Left ventricle myocardium inferior (tissue), 1 donor: ENCODE measurements around the gene ABCG8. TPM values are rescaled to one million over a fixed set of nuclear protein-coding genes. Genes with fewer than 3 reads are reported as not detected.

Experiments
- DNase-seq: peaks from one replicate; pipeline ENCODE4 v3.0.0-alpha.2; 2020
- H3K27ac ChIP-seq: fragments of 200-600 bp; replicated peaks from 2 replicates; pipeline ENCODE4 v1.8.0; 2021
- H3K27me3 ChIP-seq: fragments of 200-600 bp; 2 replicates; pipeline ENCODE4 v1.8.0; 2021; ENCODE audit warnings: low read depth
- H3K36me3 ChIP-seq: fragments of 200-600 bp; 2 replicates; pipeline ENCODE4 v1.8.0; 2021
- H3K4me1 ChIP-seq: fragments of 200-600 bp; 2 replicates; pipeline ENCODE4 v1.8.0; 2021
- H3K4me3 ChIP-seq: fragments of 200-600 bp; 2 replicates; pipeline ENCODE4 v1.8.0; 2021; ENCODE audit warnings: mild to moderate bottlenecking, moderate library complexity
- H3K9me3 ChIP-seq: fragments of 200-600 bp; replicated peaks from 2 replicates; pipeline ENCODE4 v1.8.0; 2021
- intact Hi-C: fragments of 100-400 bp; cut with micrococcal nuclease; formaldehyde crosslinking; loops from one replicate; pipeline ENCODE4 v1.11.0; 2022
- total RNA-seq: library from RNA; stranded (reverse); fragmentation: NEBNext Ultra II Directional; extraction: Animal tissue kit (Norgen Biotek cat#: 25700); gene quantifications from one replicate; pipeline ENCODE4 v1.2.1, GENCODE V29; 2021
- TF ChIP-seq, protein P1 (sequence below): fragments of 200-600 bp; IDR thresholded peaks from 2 replicates; pipeline ENCODE4 v1.8.0; 2021; ENCODE audit warnings: antibody characterized with exemption, mild to moderate bottlenecking, borderline replicate concordance
- donor health status: DM: no; HTN: yes; CAD: no; lungs with severe emphysema.

The ABCG8 gene
- total RNA-seq, 1 donor from 2014 or later, result not detected

DNA sequence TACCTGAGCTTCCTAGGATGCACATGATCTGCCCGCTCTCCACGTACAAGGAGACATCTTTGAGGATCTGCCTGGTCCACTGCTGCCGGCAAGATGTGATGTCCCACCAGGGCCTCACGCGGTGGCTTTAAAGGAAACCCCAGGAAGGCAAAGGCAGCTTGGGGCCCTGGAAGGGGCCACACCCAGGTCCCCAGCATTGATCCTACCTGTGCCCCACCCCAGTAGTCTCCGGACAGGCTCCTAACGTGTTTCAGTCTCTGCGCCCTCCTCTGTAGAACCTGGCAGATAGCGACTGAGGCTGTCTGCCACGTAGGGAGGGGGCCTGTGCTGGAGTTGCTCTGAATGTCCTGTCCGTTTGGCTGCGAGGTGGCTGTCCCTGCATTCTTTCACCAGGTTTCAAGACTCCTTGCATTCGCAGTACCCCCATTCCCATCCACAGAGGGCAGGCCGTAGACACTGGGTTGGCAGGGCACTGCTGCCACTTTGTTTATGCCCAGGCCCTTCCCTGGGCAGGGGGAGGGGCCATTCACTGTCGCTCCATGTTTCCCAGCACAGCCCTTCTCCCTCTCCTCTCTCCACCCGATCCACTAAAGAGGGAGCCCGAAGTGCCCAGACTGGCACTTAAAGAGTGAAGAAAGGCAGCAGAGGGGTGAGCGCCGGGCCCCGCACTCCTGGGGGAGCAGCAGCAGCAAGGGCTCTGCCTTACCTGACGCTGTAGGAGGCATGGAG lies 776 bp upstream of the ABCG8 start:
- H3K36me3 ChIP-seq, result no peaks in the 10 kb centered on the region
- H3K4me3 ChIP-seq, result no peak overlapping the region
- H3K9me3 ChIP-seq, result no peaks in the 10 kb centered on the region
- H3K27ac ChIP-seq, result no peak overlapping the region
- peaks cover 50% of the 10 kb centered on the region for H3K27me3 ChIP-seq
- no peak for DNase-seq
- TF ChIP-seq, protein P1, sequence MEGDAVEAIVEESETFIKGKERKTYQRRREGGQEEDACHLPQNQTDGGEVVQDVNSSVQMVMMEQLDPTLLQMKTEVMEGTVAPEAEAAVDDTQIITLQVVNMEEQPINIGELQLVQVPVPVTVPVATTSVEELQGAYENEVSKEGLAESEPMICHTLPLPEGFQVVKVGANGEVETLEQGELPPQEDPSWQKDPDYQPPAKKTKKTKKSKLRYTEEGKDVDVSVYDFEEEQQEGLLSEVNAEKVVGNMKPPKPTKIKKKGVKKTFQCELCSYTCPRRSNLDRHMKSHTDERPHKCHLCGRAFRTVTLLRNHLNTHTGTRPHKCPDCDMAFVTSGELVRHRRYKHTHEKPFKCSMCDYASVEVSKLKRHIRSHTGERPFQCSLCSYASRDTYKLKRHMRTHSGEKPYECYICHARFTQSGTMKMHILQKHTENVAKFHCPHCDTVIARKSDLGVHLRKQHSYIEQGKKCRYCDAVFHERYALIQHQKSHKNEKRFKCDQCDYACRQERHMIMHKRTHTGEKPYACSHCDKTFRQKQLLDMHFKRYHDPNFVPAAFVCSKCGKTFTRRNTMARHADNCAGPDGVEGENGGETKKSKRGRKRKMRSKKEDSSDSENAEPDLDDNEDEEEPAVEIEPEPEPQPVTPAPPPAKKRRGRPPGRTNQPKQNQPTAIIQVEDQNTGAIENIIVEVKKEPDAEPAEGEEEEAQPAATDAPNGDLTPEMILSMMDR, result no peak
- intact Hi-C loops, result no loop called here
- H3K4me1 ChIP-seq, result no peaks in the 10 kb centered on the region

DNA sequence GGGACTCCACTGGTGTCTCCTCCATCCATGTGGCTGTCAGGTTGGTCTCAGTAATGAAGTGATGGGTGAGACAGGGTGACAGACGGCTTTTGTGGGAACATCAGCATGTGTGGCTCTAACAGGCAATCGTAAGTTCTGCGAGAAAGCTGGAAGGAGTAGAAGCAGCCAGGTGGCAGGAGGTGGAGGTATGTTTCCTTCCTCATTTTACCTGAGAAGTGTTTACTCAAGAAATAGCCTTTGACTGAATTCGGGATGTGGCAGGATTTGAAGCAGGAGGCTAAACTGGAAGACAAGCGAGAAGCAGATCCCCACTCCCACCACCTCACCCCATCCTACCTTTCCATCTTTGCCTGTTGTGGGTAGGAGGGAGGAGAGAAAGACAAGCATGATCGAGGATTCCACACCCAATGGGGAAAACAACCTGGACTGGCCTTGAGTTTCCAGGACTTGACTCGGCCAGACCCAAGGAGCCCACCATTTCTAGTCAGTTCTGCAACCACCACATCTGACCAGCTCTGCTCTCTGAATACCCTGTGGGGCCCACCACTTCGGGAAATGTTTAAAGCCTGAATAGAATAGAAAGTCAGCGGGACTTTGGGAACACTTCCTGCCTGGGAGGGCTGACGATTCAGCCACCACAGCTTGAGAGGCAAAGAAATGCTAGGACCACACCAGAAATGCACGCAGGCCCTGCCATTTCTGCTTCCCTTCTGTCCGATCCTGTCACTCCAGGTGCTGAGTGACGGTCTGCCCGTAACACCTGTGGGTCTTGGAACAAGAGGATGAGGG lies 1.2 kb downstream of the ABCG8 start:
- intact Hi-C loops, result no loop called here
- Histone ChIP-seq H3K36me3 (no peaks in the 10 kb centered on the region), H3K27me3 (peaks cover 56% of the 10 kb centered on the region), H3K4me3 (no peak overlapping the region), H3K9me3 (no peaks in the 10 kb centered on the region), H3K27ac (no peak overlapping the region), H3K4me1 (no peaks in the 10 kb centered on the region)
- TF ChIP-seq, protein P1, result no peak
- no peak for DNase-seq

DNA sequence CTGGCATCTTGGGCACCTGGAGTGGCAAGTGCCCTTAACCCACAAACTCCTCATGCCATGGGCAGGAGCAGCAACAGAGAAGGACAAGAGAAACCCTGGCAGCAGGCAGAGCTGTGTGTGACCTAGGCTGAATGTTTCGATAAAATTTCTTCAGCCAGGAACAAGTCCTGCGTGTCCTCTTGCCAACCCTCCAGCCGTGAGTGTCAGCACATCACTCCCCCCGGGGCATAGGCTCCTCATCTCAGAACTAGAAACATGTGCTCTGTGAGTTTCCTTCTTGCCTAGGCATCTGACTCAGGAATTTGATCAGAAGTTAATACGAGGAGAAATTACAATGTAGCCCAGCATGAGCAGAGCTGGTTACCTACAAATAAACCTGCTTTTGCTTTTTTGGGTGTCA lies 2.2 kb downstream of the ABCG8 start:
- no peak for DNase-seq
- H3K4me3 ChIP-seq, result no peak overlapping the region
- no peaks in the 10 kb centered on the region for H3K36me3 ChIP-seq
- H3K4me1 ChIP-seq, result no peaks in the 10 kb centered on the region
- H3K27me3 ChIP-seq, result peaks cover 56% of the 10 kb centered on the region
- intact Hi-C loops, result no loop called here
- no peaks in the 10 kb centered on the region for H3K9me3 ChIP-seq
- TF ChIP-seq, protein P1, result no peak
- no peak overlapping the region for H3K27ac ChIP-seq

DNA sequence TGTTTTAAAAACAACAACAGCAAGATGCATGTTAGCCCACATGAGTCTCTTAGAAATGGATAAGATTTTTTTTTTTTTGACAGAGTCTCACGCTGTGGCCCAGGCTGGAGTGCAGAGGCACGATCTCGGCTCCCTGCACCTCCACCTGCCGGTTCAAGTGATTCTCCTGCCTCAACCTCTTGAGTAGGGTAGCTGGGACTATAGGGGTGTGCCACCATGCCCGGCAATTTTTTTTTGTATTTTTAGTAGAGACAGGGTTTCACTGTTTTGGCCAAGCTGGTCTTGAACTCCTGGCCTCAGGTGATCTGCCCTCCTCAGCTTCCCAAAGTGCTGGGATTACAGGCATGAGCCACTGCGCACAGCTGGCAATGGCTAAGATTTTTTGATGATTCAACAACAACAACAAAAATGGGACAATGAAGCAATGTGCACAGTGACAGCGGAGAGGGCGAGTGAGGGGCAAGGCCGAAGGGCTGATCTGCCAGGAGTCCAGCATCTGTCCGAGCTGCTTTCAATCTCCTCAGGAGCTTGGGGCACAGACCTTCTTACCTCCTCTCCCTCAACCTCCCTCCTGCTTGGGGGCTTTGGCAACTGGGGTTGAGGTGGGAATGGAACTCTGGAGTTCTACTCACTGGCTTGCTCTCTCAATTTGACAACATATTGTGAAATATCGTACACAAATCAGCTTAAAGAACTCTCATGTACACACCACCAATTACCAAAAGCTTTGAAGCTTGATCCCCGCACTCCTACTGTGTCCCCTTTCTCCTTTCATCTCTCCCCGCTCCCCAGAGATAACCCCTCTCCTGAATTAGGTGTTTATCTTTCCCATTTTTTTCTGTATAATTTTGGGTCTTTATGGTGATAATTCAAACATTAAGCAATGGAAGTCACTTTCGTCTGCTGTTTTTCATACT lies 3.4 kb downstream of the ABCG8 start:
- H3K4me3 ChIP-seq, result no peak overlapping the region
- no peak for DNase-seq
- H3K4me1 ChIP-seq, result no peaks in the 10 kb centered on the region
- TF ChIP-seq, protein P1, result no peak
- H3K36me3 ChIP-seq, result no peaks in the 10 kb centered on the region
- intact Hi-C loops, result no loop called here
- H3K27me3 ChIP-seq, result peaks cover 53% of the 10 kb centered on the region
- no peak overlapping the region for H3K27ac ChIP-seq
- no peaks in the 10 kb centered on the region for H3K9me3 ChIP-seq

DNA sequence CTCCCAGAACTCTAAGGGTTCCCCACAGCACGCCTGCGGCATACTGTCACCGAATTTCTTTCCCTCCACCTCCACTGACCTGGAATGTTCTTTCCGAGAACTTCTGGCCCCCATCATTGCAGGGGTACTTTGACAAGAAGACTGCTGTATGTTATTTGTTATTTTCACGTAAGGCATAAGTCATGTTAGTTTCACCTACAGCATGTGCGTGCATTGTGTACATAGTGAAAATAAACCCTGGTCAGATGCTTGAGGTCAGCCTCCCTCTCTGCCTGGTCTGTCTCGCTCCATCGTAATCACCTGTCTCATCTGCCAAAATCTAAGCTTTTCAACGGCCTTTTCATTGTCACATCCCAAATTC lies 4.1 kb downstream of the ABCG8 start:
- Histone ChIP-seq H3K27me3 (peaks cover 57% of the 10 kb centered on the region), H3K4me1 (no peaks in the 10 kb centered on the region), H3K4me3 (no peak overlapping the region), H3K9me3 (no peaks in the 10 kb centered on the region), H3K36me3 (no peaks in the 10 kb centered on the region), H3K27ac (no peak overlapping the region)
- DNase-seq, result no peak
- TF ChIP-seq, protein P1, result no peak
- intact Hi-C loops, result no loop called here
